GM18858 (cell line): ENCODE measurements around the gene SH3GL2.
A peak's percentile ranks its signal among the peaks of the same experiment; 100 is the strongest.

Source experiments
- ATAC-seq: cut with Tn5 transposase; IDR thresholded peaks from one replicate; pipeline ENCODE4 v1.9.1; 2021; ENCODE audit not compliant: unreplicated experiment

SH3GL2 gene

DNA sequence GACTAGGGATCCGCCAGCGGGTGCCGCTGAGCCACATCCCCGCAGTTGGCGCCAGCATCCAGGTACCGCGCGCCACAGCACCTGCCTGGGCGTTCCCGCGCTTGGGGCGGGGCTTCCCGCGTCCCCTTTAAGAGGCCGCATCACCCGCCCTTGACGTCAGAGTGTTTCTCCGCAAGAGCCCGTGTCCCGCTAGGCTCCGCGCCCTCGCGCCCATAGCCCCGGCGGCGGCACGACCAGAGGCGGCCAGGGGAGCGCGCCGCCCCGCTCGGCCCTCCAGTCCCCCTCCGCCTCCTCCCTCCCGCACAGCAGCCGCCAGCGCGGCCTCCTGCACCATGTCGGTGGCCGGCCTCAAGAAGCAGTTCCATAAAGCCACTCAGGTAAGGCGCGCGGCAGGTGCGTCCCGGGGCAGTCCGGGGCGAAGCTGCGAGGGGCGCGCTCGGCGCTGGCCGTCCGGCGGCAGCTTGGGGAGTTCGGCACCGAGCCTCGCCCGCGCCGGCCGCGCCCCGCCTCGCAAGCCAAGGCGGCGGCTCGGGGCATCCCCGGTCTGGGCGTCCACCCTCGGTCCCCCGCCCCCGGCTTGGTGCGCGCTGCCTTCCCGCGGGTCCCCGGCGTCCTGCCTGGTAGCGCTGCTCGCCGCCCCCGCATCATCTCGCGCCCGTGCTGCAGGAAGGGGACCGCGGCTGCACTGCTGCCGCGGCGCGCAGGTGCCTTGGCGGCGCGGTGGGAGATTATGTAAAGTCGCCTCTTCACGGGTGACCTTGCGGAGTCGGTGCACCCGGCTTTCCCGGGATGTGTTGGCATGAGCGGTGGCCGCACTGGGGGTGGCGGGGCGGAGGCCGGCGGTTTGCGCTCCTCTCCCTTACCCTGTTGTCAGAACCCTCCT lies at the start of gene SH3GL2:
SH3GL2 (plus strand) TSS at position 156 of the 883 bp plus-strand sequence.
- ATAC-seq: no peak

DNA sequence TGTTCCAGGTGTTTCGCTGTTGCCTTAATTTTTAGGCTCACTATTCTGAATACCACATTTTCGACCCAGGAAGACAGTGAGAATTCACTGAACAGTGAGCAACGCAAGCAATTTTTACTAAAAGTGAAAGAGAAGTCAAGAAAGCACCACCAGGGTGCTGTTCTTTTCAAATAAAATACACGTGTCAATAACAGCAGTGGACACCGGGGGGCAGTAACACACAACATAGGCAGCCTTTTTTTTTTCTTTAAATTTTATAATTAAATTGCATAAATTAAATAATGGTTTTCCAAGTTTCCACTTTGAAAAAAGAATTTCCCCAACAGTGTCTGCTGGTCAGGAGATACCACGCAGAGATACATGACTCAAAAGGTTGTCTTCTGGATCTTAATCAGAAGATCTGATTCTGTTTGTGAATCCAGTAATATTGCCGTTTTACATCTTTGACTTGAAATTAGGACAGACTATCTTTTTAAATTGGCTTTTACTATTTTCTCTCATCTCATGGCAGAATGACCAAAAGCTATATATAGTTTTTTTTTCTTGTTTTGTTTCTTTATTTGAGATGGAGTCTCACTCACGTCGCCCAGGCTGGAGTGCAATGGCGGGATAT lies 47.1 kb upstream of the SH3GL2 start:
- ATAC-seq: peak; percentile 88

DNA sequence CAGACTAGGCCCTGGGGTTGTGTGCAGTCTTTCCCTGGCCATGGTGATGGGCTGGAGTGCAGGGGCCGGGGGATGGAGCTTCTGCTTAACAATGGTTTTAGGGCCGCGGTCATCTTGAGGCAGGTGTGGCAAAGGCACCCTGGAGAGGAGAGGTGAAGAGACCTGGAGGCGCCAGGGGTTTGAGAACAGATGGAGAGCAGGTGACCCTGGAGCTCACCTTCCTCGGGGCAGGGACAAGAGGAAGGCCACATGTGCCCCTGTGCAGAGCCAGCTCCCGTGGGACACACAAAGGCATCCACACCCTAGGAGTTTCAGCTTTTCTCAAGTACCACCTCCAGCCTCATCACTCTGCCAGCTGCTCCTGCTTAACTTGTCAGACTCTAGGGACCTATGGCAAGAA lies 46.4 kb upstream of the SH3GL2 start:
- no peak for ATAC-seq

DNA sequence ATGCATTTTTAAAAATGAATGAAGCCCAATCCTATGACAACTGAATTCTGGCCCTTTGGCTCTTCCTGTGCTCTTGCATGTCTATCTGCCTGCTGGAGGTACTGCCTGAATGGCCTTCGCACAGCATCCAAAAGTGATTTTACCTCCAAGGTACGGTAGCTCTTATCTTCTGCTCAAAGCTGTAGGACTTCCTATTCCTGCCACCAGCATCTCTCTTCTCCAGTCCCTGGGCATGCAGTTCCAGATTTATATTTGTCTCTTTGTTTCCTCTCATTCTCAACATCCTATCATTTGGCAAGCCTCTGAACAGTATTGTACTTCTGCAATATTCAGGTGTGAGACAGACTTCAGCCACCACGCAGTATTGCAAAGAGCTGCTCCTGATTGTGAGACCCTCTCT lies 43.7 kb upstream of the SH3GL2 start:
- ATAC-seq: no peak

DNA sequence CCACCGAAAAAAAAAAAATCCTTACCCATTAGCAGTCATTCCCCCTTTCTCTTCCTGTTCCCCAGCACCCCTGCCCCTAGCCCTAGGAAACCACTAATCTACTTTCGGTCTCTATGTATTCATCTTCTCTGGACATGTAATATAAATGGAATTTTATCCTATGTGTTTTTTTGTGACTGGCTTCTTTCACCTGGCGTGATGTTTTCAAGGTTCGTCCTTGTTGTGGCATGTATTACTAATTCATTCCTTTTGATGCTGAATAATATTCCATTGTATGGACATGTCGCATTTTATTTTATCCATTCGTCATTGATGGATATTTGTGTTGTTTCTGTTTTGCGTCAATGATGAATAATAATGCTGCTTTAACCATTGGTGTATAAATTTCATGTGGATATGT lies 42.8 kb upstream of the SH3GL2 start:
- ATAC-seq: no peak

DNA sequence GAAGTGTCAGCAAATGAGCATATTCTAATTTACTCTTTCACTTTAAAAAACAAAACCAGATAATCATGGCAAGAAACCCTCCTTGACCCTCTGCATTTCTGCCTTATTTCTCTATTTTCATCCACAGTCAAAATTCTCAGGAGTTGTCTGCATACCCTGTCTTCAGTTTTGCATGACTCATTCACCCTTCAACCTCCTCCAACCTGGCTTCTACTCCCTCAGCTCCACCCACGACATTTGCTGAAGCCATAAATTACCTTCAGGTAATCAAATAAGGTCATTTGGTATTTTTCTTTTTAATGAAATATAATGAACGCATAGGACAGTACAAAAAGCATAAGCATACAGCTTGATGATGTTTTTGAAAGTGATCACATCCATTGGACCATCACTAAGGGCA lies 27.8 kb upstream of the SH3GL2 start:
- no peak for ATAC-seq

DNA sequence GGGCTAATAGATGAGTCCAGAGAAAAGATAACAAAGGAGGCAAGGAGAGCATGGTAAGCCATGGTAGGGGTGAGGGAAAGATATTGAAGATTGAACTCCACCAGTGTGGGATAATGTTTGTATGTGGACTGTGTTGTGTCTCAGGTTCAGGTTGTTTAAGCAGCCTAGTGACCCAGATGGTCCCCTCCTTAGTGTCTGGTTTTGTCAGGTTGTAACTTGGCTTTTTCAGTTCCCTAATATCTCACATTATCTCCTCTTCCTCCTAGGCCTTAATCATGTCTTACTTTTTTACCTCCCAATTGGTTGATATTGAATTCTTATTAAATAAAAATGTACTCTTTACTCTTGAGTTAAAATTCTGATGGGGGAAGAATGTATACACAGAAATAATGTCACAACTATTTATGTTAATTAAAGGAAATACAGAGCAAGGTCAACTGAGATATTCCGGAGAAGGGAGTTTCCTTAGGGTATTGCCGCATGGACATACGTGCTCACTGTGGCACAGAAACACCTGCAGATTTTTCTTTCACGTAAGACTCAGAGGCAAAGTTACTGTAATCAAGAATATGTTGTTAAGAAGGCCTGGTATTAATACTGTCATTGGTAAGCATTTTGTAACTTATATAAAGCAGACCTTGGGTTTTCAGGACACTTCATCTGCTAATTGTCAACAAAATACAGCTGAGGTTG lies 23.4 kb upstream of the SH3GL2 start:
- no peak for ATAC-seq

DNA sequence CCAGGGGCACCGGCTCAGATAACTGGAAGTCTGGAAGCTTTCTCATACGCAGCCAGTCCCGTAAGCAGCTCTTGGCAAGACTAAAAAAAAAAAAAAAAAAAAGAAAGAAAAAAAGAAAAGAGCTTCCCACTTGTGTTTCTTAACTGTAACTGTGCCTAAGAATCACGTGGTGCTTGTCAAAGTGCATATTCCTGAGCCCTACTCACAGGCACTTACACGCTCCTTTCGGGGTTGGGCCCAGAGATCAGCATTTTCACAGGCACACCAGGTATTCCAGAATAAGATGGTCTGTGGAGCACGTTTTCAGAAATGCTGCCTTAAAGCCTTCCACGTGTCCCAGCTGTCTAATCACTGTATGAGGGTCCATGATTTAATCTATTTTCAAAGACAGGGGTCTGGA lies 22.6 kb upstream of the SH3GL2 start:
- ATAC-seq: no peak

DNA sequence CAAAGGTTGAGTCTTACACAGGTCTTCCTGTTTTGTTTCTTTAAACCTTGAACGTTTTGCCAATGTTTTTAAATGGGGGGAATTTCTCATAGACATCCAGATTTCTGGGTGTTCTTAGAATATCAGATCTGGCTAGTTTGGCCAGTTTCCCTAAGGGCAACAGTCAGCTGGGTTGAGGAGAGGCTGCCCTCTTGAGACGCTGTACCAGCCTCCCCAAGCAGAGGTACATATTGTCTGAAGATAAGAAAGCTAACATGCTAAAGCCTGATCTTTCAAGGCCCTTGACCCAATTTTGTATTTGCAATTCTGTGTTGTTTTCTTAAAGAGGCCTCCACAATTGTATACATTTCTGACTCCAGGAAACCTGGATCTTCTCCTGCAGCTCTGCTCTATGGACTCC lies 21.9 kb upstream of the SH3GL2 start:
- no peak for ATAC-seq

DNA sequence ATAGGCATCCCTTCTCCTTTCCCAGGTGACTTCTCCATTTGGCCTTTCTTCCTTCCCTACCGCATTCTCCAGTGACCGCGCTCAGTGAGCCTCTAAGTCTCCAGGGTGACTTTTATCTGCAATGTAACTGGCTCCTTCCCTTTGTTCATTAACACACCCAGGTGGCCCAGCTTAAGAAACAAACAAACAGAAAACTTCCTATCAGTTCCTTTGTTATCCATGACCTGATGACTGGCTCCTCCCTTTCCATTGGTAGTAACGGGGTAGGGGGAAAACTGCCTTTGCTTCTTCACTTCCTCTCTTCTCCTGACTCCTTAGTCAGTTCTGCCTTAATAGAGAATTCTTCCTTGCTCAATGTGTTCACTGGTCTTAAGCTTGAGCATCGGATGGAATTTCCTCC lies 7.0 kb upstream of the SH3GL2 start:
- no peak for ATAC-seq

DNA sequence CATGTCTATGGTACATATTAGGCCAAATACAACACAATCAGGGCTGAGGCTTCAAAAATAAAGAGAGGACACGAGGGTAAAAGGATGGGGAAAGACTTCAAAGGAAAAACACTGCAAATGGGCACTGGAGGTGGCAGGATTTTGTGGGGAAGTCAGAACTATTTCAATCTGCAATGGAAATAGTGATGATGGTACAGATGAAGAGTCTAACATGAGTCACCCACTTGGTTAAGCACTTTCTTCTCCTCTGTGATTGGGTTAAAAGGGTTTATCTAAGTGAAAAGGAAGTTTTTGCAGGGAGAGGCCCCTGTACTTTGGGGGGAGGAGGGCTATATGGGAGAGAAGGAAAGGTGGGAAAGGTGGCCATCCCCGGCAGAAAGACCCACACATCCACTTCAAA lies 4.5 kb upstream of the SH3GL2 start:
- ATAC-seq: no peak

DNA sequence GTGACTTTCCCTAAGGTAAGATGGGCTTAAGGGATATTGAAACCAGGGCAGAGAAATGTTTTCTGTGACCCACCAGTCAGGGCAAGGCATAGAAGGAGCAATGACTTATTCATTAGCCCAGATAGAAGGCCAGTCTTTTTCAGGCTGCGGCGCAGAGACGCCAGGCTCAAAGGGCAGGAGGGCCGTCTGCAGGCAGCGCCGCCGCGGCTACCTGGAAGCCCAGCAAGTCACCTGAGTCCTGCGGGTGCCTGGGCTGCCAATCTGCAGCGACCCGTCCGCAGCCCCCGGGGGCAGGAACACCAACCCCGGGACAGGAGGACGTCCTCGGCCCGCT lies 322 bp upstream of the SH3GL2 start:
- ATAC-seq: no peak

DNA sequence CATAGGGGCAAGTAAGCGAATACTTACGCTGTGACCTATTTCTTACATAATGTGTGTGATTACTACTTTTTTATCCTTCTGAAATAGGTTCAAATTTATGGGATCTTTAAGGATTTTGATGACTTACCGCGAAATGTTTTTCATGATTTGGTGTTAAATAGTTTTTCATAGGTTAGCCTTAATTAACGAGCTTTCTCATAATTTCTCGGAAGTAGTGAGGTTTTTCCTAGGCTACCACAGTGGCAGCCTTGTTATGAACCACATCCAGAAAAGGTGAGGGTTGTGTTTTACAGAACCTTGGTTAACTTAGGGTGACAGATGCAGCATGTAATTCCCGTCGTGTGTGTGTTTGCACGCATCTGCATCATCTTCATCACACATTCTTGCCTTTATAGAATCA lies 1.3 kb downstream of the SH3GL2 start:
- ATAC-seq: no peak

DNA sequence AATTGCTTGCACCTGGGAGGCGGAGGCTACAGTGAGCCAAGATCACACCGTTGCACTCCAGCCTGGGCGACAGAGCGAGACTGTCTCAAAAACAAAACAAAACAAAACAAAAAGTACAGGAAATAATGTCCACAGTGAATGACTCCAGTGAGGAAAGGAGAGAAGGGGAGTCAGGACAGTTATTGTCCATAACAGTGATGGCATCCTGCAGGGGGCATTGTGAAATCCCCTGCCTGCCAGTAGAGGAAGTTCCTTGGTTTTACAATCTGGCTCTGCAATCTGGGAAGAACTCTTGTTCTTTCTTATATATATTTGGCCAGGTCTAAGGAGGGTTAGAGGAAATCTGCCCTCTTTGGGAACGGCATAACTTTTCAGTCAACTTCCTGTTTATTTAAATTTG lies 8.2 kb downstream of the SH3GL2 start:
- ATAC-seq: no peak

DNA sequence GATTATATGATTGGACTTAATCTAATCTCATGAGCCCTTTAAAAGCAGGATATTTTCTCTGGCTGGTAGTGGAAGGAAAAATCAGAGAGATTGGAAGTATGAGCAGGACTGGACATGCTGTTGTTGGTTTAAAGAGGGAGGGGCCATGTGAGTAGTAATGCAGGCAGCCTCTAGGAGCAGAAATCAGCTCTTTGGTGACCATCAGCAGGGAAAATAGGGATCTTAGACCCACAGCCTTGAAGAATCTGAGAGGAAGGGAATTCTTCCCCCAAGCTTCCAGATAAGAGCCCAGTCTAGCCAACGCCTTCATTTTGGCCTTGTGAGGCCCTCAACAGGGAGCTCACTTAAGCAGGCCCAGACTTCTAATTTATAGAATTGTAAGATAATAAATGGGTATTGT lies 9.5 kb downstream of the SH3GL2 start:
- no peak for ATAC-seq

DNA sequence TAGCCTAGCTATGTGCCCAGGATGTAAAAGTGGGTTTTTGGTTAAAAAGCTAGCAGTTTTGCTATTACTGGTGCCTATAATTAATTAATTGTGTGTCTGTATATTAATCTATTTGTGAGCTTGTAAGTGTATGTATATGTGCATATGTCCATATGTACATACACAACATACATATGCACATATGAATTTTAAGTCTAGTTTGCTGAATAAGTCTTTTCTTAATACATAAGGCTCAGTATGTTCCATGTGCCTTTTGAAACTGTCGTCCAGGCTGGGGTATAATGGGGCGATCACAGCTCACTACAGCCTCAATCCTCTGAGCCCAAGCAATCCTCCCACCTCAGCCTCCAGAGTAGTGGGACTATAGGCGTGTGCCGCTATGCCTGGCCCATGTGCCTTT lies 10.1 kb downstream of the SH3GL2 start:
- ATAC-seq: no peak

DNA sequence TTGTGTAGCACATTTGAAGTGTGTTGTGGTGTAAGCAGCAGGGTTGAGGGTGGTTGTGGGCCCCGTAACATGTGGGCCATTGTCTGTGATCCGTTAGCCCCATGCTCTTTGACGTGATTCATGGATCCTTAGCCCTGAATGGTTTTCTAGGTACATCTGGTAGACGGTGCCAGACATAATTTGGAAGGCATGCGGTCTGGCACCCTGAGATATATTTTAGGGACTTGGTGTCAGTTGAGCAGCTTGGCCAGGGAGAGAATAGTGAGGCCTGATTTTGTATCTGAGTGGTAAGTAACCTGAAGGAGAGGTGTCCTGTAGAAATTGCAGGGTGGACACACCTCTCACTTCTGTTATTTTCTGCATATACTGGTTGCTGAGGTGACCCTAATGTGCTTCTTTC lies 10.9 kb downstream of the SH3GL2 start:
- no peak for ATAC-seq

DNA sequence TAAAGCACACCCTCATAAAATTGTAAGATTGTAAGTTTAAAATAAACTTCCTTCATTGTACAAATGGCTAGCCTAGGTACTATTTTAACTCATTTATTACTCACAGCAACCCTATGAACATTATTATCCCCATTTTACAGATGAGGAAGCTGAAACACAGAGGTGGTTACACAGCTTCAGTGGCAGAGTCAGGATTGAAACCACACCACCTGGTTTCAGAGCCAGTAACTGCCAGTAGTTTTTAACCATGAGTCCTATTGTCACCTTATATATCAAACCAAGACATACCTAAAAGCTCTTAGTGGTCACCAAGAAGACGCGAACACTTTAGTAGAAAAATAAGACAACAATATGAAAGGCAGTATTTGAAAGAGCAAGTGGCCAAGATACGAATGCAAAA lies 16.1 kb downstream of the SH3GL2 start:
- ATAC-seq: no peak

DNA sequence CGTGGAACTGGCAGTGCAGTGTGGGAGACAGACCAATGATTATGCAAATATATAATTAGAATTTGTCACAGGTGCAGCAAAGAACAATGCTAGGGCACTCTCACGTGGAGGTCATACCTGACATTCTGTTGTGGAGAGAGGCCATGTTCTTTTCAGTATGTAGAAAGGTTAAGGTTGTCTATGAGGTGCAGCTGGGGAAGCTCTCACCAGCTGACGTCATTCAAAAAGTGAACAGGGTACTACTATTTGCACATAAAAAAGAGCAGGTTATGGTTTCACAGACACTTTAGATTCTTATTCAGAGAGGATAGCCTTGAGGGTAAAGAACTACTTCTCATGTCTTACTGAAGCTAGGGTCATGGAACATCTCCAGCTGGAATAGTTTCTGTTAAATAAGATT lies 19.1 kb downstream of the SH3GL2 start:
- no peak for ATAC-seq

DNA sequence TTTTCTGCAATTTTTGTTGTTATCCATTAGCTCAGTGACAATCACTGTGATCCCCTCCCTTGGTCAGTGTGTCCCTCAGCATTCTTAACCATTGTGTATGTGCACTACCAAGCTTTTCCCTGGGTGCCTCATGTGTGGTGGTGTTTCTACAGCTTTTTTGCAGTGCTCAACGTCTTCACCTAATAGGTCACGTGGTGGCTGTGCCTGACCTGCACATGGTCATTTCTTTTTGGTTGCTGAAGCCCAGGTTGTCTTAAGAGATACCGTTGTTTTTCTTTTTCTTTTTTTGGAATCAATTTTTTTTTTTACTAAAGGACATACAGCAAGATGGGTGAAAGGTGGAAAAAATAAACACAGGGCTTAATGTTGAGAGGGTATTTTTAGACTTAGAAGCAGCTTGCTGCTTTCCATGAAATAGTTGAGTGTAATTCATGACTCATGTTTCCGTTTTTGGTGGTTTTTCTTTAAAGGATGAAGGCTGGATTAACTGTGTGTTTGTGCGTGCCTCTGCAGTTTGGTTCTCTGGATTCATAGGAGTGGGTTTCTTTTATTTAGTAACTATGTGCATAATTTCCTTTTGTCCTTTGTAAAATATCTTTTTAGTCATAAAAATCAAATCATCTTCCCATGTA lies 22.2 kb downstream of the SH3GL2 start:
- no peak for ATAC-seq

DNA sequence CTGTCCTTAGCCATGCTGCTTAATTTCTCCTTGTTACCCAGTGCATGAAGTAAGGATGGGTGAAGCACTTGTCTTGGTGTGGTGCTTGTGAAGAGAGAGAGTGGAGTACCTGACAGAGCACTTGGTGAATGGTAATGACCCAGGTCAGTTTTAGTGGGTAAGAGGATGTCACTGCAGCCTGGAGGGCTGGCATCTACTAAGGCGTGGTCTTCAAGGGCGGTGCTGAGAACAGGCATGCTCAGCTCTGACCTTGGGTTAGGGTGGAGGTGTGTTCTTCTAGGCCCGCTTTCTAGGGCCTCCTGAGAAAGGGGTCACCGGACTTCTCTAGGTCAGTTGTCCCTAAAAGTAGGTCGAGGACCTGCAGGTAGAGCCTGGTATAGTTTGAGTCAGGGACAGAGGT lies 25.7 kb downstream of the SH3GL2 start:
- ATAC-seq: no peak
